Tibial artery (tissue), 4 donors: Measurements from ENCODE around the gene LGI2.

Experiments used
- DNase-seq, 2 donors: peaks; one replicate each; pipeline ENCODE4 v3.0.0-alpha.2; 2019
- H3K27ac ChIP-seq, 2 donors: fragments of 200-600 bp; sonication (generic) in 1 of 2; 1 replicate in 1 of 2; 2 replicates in 1 of 2; pipeline ENCODE4 v1.5.1; 2018 to 2019; ENCODE audit warnings: mild to moderate bottlenecking in 1 of 2
- H3K27me3 ChIP-seq, 2 donors: fragments of 200-600 bp; sonication (generic) in 1 of 2; one replicate each; pipeline versions ENCODE4 v1.5.1 to v1.6.0; 2016 to 2019
- H3K36me3 ChIP-seq, 3 donors: fragments of 200-600 bp; sonication (generic) in 2 of 3; one replicate each; pipeline ENCODE4 v1.5.1; 2016 to 2019; ENCODE audit warnings: mild to moderate bottlenecking in 2 of 3
- H3K4me1 ChIP-seq, 4 donors: fragments of 200-600 bp; sonication (generic) in 2 of 4; 1 replicate in 3 of 4; 2 replicates in 1 of 4; pipeline ENCODE4 v1.5.1; 2016 to 2019
- H3K4me3 ChIP-seq, 2 donors: fragments of 200-600 bp; sonication (generic) in 1 of 2; 1 replicate in 1 of 2; 2 replicates in 1 of 2; pipeline ENCODE4 v1.5.1; 2018 to 2019; ENCODE audit warnings: mild to moderate bottlenecking in 2 of 2
- H3K9me3 ChIP-seq, 3 donors: fragments of 200-600 bp; sonication (generic) in 1 of 3; one replicate each; pipeline ENCODE4 v1.5.1; 2016 to 2019
- intact Hi-C: fragments of 100-400 bp; cut with DNase I; formaldehyde crosslinking; loops from one replicate; pipeline ENCODE4 v1.15.0; 2023; ENCODE audit warnings: low total_unique reads
- TF ChIP-seq, protein P1 (sequence below), 2 experiments: fragments of 200-600 bp in 1 of 2; fragments of 450-650 bp in 1 of 2; IDR thresholded peaks; one replicate each; pipeline ENCODE4 v1.5.1; 2017 to 2019; ENCODE audit warnings: antibody characterized with exemption in 2 of 2, mild to moderate bottlenecking in 1 of 2, moderate library complexity in 1 of 2

The LGI2 gene

DNA sequence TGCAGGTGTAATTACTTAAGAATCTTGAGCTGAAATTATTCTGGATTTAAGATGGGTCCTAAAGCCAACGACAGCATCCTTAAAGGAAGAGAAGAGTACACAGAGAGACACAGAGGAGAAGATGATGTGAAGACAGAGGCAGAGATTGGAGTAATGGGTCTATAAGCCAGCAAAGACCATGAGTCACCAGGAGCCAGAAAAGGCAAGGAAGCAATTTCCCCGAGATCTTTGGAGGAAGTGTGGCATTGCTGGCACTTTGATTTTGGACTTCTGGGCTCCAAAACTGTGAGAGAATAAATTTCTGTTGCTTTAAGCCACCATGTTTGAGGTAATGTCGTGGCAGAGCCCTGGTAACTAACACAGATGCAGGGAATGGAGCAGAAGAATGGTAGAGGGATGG is 32.4 kb upstream of the LGI2 start:
- Histone ChIP-seq H3K4me3 (no peak overlapping the region), H3K27me3 (no peaks in the 10 kb centered on the region), H3K4me1 (peaks cover 0 to 31% (median 0%) of the 10 kb centered on the region in 4 donors), H3K9me3 (no peaks in the 10 kb centered on the region), H3K27ac (no peak overlapping the region), H3K36me3 (no peaks in the 10 kb centered on the region)
- no peak for DNase-seq
- intact Hi-C loops, result loop anchor here (10.0 kb wide), 1 partner anchor 268 kb away; the partner anchor contains the start of gene SOD3
- TF ChIP-seq, protein P1, sequence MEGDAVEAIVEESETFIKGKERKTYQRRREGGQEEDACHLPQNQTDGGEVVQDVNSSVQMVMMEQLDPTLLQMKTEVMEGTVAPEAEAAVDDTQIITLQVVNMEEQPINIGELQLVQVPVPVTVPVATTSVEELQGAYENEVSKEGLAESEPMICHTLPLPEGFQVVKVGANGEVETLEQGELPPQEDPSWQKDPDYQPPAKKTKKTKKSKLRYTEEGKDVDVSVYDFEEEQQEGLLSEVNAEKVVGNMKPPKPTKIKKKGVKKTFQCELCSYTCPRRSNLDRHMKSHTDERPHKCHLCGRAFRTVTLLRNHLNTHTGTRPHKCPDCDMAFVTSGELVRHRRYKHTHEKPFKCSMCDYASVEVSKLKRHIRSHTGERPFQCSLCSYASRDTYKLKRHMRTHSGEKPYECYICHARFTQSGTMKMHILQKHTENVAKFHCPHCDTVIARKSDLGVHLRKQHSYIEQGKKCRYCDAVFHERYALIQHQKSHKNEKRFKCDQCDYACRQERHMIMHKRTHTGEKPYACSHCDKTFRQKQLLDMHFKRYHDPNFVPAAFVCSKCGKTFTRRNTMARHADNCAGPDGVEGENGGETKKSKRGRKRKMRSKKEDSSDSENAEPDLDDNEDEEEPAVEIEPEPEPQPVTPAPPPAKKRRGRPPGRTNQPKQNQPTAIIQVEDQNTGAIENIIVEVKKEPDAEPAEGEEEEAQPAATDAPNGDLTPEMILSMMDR (IDR thresholded peaks at IDR 0.05), result no peak

DNA sequence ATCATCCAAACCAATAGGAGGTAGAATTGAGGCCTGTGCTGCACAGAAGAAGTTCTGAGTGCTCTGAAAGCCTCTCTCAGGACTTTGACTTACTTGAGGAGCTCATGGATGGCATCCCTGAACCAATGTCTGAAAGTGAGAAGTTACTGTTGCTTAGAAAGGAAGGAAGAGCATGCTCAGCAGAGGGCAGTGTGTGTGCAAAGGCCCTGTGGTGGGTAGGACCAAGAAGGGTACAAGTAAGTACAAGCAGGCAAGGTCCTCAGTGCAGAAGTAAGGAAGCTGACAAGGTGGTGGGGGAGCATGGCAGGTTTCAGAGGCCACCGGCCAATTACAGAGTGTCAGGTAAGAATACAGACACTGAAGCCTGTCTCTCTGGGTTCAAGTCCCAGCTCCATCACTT is 31.4 kb upstream of the LGI2 start:
- intact Hi-C loops, result loop anchor here (10.0 kb wide), 1 partner anchor 267 kb away; the partner anchor contains the start of gene SOD3
- Histone ChIP-seq H3K9me3 (no peaks in the 10 kb centered on the region), H3K4me3 (no peak overlapping the region), H3K27ac (peak overlapping the region in 1 of 2 donors; percentile 69), H3K36me3 (no peaks in the 10 kb centered on the region), H3K4me1 (peaks cover 0 to 31% (median 0%) of the 10 kb centered on the region in 4 donors), H3K27me3 (no peaks in the 10 kb centered on the region)
- TF ChIP-seq, protein P1 (IDR thresholded peaks at IDR 0.05), result no peak
- DNase-seq, result no peak

DNA sequence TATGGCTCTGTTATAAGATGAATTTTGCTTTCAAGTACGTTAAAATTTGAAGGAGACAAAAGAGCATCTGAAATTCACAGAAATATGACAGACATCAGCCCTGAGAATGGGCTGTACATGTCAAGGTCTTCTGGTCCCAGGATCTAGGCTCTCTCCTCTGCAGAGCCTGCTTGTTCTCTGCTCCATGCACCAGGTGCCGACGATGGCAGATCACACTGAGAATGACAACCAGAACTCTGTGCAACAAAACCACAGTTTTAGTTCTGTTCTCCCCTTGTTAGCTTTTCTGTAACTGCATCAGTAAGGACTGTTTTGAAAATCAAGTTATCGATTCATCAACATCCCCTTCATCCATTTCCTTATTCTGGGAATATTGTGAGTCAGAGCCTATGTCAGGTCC is 30.9 kb upstream of the LGI2 start:
- no peaks in the 10 kb centered on the region for H3K9me3 ChIP-seq
- TF ChIP-seq, protein P1 (IDR thresholded peaks at IDR 0.05), result no peak
- H3K4me1 ChIP-seq, result peaks cover 0 to 31% (median 0%) of the 10 kb centered on the region in 4 donors
- DNase-seq, result no peak
- intact Hi-C loops, result loop anchor here (10.0 kb wide), 1 partner anchor 267 kb away; the partner anchor contains the start of gene SOD3
- H3K27me3 ChIP-seq, result no peaks in the 10 kb centered on the region
- H3K27ac ChIP-seq, result peak overlapping the region; percentile 62 to 69
- H3K4me3 ChIP-seq, result no peak overlapping the region
- H3K36me3 ChIP-seq, result no peaks in the 10 kb centered on the region

DNA sequence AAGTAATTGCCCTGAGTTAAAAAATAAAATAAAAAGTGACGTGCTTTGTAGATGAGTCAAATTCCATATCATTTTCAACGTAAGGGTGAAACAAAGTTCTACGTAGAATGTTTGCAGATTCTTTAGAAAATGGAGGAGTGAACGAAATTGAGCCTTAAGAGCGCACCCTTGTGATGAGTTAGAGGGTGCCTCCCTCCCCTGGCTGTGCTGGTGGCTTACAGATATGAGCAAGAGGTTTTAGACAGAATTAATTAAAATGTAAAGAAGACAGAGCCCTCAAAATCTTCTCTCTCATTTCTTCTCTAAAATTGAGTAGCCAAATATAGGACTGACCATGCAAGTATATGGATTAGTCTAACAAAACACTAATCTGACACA is 30.2 kb upstream of the LGI2 start:
- intact Hi-C loops, result loop anchor here (10.0 kb wide), 1 partner anchor 266 kb away; the partner anchor contains the start of gene SOD3
- no peaks in the 10 kb centered on the region for H3K36me3 ChIP-seq
- peaks cover 0 to 31% (median 0%) of the 10 kb centered on the region in 4 donors for H3K4me1 ChIP-seq
- H3K4me3 ChIP-seq, result no peak overlapping the region
- no peaks in the 10 kb centered on the region for H3K9me3 ChIP-seq
- DNase-seq, result no peak
- TF ChIP-seq, protein P1 (IDR thresholded peaks at IDR 0.05), result no peak
- no peaks in the 10 kb centered on the region for H3K27me3 ChIP-seq
- peak overlapping the region; percentile 62 to 69 for H3K27ac ChIP-seq

DNA sequence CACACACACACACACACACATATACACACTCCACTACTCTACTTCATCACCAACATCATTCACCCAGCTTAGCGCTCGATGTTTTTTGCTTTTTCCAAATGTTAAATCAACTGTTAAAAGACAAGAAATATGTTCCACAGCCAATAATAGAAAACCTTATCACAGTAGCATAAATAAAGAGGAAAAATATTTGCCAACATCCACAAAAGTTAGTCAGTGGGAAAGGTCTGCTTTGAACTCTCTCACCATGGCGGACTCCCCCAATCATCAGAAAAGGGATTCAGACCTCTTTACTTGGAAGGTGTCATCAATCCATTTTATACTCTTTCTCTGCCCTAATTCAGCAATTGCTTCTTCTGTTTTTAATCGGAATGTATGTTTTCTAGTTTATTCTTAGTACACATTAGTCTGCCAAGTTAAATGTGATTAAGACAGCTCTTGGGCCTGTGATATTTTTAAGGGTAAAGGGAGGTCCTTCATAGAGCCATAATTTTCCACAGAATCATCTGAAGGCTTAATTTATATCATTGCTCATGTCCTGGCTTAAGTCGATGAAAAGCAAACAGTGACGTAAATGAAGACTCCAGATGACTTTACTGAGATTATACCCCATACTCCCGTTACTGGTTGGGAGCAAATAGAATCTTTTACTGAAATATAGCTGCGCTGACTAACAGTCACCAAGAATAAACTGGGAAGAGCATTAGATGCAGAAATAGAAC is 29.7 kb upstream of the LGI2 start:
- Histone ChIP-seq H3K4me3 (no peak overlapping the region), H3K4me1 (peaks cover 0 to 31% (median 0%) of the 10 kb centered on the region in 4 donors), H3K27me3 (no peaks in the 10 kb centered on the region), H3K27ac (peak overlapping the region; percentile 62 to 69), H3K36me3 (no peaks in the 10 kb centered on the region), H3K9me3 (no peaks in the 10 kb centered on the region)
- no peak for DNase-seq
- TF ChIP-seq, protein P1 (IDR thresholded peaks at IDR 0.05), result no peak
- intact Hi-C loops, result loop anchor here (10.0 kb wide), 1 partner anchor 266 kb away; the partner anchor contains the start of gene SOD3
